ENCODE measurements around the gene PREB. TPM values are rescaled to one million over a fixed set of nuclear protein-coding genes. Genes with fewer than 3 reads are reported as not detected.

Gene PREB
- polyA plus RNA-seq, 3 donors: 70.0 to 78.2 (median 71.7) TPM

- Histone ChIP-seq H3K27me3 (ENCODE audit: control insufficient read depth in 2 of 2, insufficient read depth in 2 of 2, low read length in 2 of 2) (no peaks in the 10 kb centered on the region), H4K20me1 (ENCODE audit: insufficient read depth, low read length) (no peaks in the 10 kb centered on the region), H3K4me3 (replicated peaks in 1 of 3; ENCODE audit: low read depth in 2 of 3, low read length in 3 of 3) (no peak overlapping the region), H3K9me3 (replicated peaks in 1 of 2; ENCODE audit: control insufficient read depth in 1 of 2, insufficient read depth in 1 of 2, low read length in 2 of 2) (no peaks in the 10 kb centered on the region), H3K79me2 (ENCODE audit: insufficient read depth, low read length) (no peaks in the 10 kb centered on the region), H3K4me1 (ENCODE audit: control insufficient read depth in 1 of 2, insufficient read depth in 2 of 2, low read length in 2 of 2) (no peaks in the 10 kb centered on the region), H3K9ac (ENCODE audit: insufficient read depth, low read length, poor library complexity, severe bottlenecking) (no peak overlapping the region), H3K4me2 (replicated peaks; ENCODE audit: extremely low read depth, low read length, poor library complexity, severe bottlenecking) (no peak overlapping the region), H3K36me3 (replicated peaks in 1 of 2; ENCODE audit: control insufficient read depth in 1 of 2, insufficient read depth in 2 of 2, low read length in 2 of 2) (no peaks in the 10 kb centered on the region), H3K27ac (ENCODE audit: low read depth in 1 of 2, low read length in 2 of 2) (no peak overlapping the region), H2AFZ (ENCODE audit: insufficient read depth, low read depth, low read length, poor library complexity, severe bottlenecking) (no peak overlapping the region)
- no peak for DNase-seq
- Mint-ChIP-seq H3K27ac (no peak overlapping the region), H3K4me3 (no peak overlapping the region), H3K4me1 (no peaks in the 10 kb centered on the region), H3K36me3 (no peaks in the 10 kb centered on the region), H3K27me3 (ENCODE audit: low read depth in 3 of 3) (peaks cover 1 to 8% (median 2%) of the 10 kb centered on the region in 3 donors), H3K9me3 (peaks cover 0 to 2% (median 0%) of the 10 kb centered on the region in 7 donors)
- intact Hi-C loops (cut with micrococcal nuclease): no loop called here
- 84% methylated on average over 6 of the region's 6 CpGs for WGBS (ENCODE audit: insufficient coverage)
- no peak for TF ChIP-seq CTCF (IDR thresholded peaks at IDR 0.05)
These were observed 24.0 kb upstream of the PREB start for GRCh38 chr2:27158468-27158867.

- no peaks in the 10 kb centered on the region for H3K36me3 ChIP-seq (replicated peaks in 1 of 2; ENCODE audit: control insufficient read depth in 1 of 2, insufficient read depth in 2 of 2, low read length in 2 of 2)
- Mint-ChIP-seq H3K27me3 (ENCODE audit: low read depth in 3 of 3) (peaks cover 1 to 13% (median 2%) of the 10 kb centered on the region in 3 donors), H3K9me3 (no peaks in the 10 kb centered on the region), H3K4me1 (no peaks in the 10 kb centered on the region), H3K36me3 (no peaks in the 10 kb centered on the region), H3K4me3 (no peak overlapping the region), H3K27ac (no peak overlapping the region)
- no peaks in the 10 kb centered on the region for H3K79me2 ChIP-seq (ENCODE audit: insufficient read depth, low read length)
- no peaks in the 10 kb centered on the region for H3K9me3 ChIP-seq (replicated peaks in 1 of 2; ENCODE audit: control insufficient read depth in 1 of 2, insufficient read depth in 1 of 2, low read length in 2 of 2)
- H3K4me2 ChIP-seq (replicated peaks; ENCODE audit: extremely low read depth, low read length, poor library complexity, severe bottlenecking): no peak overlapping the region
- intact Hi-C loops (cut with micrococcal nuclease): no loop called here
- no peak overlapping the region for H3K9ac ChIP-seq (ENCODE audit: insufficient read depth, low read length, poor library complexity, severe bottlenecking)
- DNase-seq: no peak
- no peak overlapping the region for H2AFZ ChIP-seq (ENCODE audit: insufficient read depth, low read depth, low read length, poor library complexity, severe bottlenecking)
- H3K27ac ChIP-seq (ENCODE audit: low read depth in 1 of 2, low read length in 2 of 2): no peak overlapping the region
- 89% methylated on average over 8 of the region's 9 CpGs for WGBS (ENCODE audit: insufficient coverage)
- no peak for TF ChIP-seq CTCF (IDR thresholded peaks at IDR 0.05)
- no peaks in the 10 kb centered on the region for H4K20me1 ChIP-seq (ENCODE audit: insufficient read depth, low read length)
- H3K4me3 ChIP-seq (replicated peaks in 1 of 3; ENCODE audit: low read depth in 2 of 3, low read length in 3 of 3): no peak overlapping the region
- H3K27me3 ChIP-seq (ENCODE audit: control insufficient read depth in 2 of 2, insufficient read depth in 2 of 2, low read length in 2 of 2): no peaks in the 10 kb centered on the region
- H3K4me1 ChIP-seq (ENCODE audit: control insufficient read depth in 1 of 2, insufficient read depth in 2 of 2, low read length in 2 of 2): no peaks in the 10 kb centered on the region
These were observed 20.7 kb upstream of the PREB start for GRCh38 chr2:27155069-27155520.

All from CD14-positive monocyte (primary cell).